HEK293T (cell line): ENCODE results near the gene L1CAM.
A peak's percentile ranks its signal among the peaks of the same experiment; 100 is the strongest.

Experiments used
- CTCF ChIA-PET: fragments of 350-600 bp; formaldehyde crosslinking; extraction: SDS; loops from one replicate; lab custom pipeline; 2021; ENCODE audit warnings: antibody characterized with exemption, inconsistent platforms; lab: Yijun Ruan, JAX
- POLR2A ChIA-PET: fragments of 350-600 bp; formaldehyde crosslinking; extraction: SDS; loops from one replicate; lab custom pipeline; 2020; ENCODE audit warnings: antibody characterized with exemption, inconsistent platforms; lab: Yijun Ruan, JAX
- DNase-seq: peaks from one replicate; pipeline ENCODE4 v3.0.0; 2012; ENCODE audit warnings: mixed read lengths; ENCODE audit errors: extremely low spot score
- ARNT ChIP-seq: fragments of 450-650 bp; IDR thresholded peaks from 2 replicates; pipeline ENCODE4 v1.6.1; 2017; ENCODE audit warnings: mild to moderate bottlenecking
- BHLHE40 ChIP-seq: fragments of 450-650 bp; IDR thresholded peaks from 2 replicates; pipeline ENCODE4 v1.6.1; 2016; ENCODE audit warnings: mild to moderate bottlenecking, moderate library complexity, borderline replicate concordance
- CTBP1 ChIP-seq: fragments of 450-650 bp; IDR thresholded peaks from 2 replicates; pipeline ENCODE4 v1.6.1; 2016; ENCODE audit warnings: borderline replicate concordance
- ELF4 ChIP-seq: fragments of 450-650 bp; IDR thresholded peaks from 2 replicates; pipeline ENCODE4 v1.6.1; 2017; ENCODE audit warnings: antibody characterized with exemption
- FOXA1 ChIP-seq: fragments of 450-650 bp; IDR thresholded peaks from 2 replicates; pipeline ENCODE4 v1.6.1; 2016; ENCODE audit warnings: mild to moderate bottlenecking
- FOXK2 ChIP-seq: fragments of 450-650 bp; IDR thresholded peaks from 2 replicates; pipeline ENCODE4 v1.6.1; 2016; ENCODE audit warnings: mild to moderate bottlenecking
- FOXM1 ChIP-seq: fragments of 450-650 bp; IDR thresholded peaks from 2 replicates; pipeline ENCODE4 v1.6.1; 2017; ENCODE audit warnings: mild to moderate bottlenecking, borderline replicate concordance
- HDGF ChIP-seq: fragments of 450-650 bp; IDR thresholded peaks from 2 replicates; pipeline ENCODE4 v1.6.1; 2017; ENCODE audit warnings: antibody characterized with exemption, borderline replicate concordance
- L3MBTL2 ChIP-seq: fragments of 450-650 bp; conservative IDR thresholded peaks from 2 replicates; pipeline ENCODE4 v1.6.1; 2016; ENCODE audit warnings: mild to moderate bottlenecking
- LEF1 ChIP-seq: fragments of 450-650 bp; IDR thresholded peaks from 2 replicates; pipeline ENCODE4 v1.6.1; 2017; ENCODE audit warnings: mild to moderate bottlenecking, borderline replicate concordance
- NFRKB ChIP-seq: fragments of 450-650 bp; IDR thresholded peaks from 2 replicates; pipeline ENCODE4 v1.6.1; 2016; ENCODE audit warnings: mild to moderate bottlenecking, moderate library complexity
- PKNOX1 ChIP-seq: fragments of 450-650 bp; IDR thresholded peaks from 2 replicates; pipeline ENCODE4 v1.6.1; 2016
- SP1 ChIP-seq: fragments of 450-650 bp; IDR thresholded peaks from 2 replicates; pipeline ENCODE4 v1.6.1; 2017
- SUZ12 ChIP-seq: fragments of 450-650 bp; IDR thresholded peaks from 2 replicates; pipeline ENCODE4 v1.6.1; 2016; ENCODE audit warnings: mild to moderate bottlenecking
- TARDBP ChIP-seq: fragments of 450-650 bp; IDR thresholded peaks from 2 replicates; pipeline ENCODE4 v1.6.1; 2016
- ZNF384 ChIP-seq: fragments of 450-650 bp; IDR thresholded peaks from 2 replicates; pipeline ENCODE4 v1.6.1; 2016

Gene L1CAM

GRCh38 chrX:153871451-153871850 lies 14.5 kb downstream of the L1CAM start:
- POLR2A ChIA-PET = no interaction called here
- TF ChIP-seq ZNF384 = no peak
- 0 out of 2 replicates have a peak, but pooled peaks have one; percentile 13 for TF ChIP-seq PKNOX1
- CTCF ChIA-PET = interaction anchor here (0.6 kb wide), 1 partner anchor 216 kb away, joined by 3 read pairs; no protein-coding TSS in a partner anchor
- no peak for DNase-seq

DNA sequence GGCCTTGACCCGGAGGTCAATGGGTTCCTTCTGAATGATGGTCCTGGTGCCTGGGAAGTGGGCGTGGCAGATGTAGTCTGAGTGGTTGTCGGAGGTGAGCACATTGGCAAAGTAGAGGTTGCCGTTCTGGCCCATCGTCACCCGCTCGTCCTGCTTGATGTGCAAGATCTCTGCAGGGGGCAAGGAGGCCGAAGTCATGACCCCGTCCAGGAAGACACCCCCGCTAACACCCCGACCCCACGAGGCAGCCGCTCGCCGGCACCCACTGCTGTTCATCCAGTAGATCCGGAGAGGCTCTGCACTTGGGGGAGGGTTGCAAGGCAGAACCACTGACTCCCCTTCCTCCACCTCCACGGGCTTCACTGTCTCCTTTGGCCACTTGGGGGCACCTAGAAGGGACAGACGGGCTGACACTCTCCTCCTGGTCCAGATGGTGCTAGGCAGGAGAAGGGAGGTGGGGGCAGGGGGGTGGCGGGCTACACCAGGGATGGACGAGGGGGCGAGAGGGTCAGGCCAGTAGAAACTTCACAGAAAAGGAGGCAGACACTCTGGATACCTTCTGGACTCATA lies 15.1 kb downstream of the L1CAM start:
- no peak for DNase-seq
- ChIA-PET CTCF (no interaction called here), POLR2A (no interaction called here)
- no peak for TF ChIP-seq FOXM1

DNA sequence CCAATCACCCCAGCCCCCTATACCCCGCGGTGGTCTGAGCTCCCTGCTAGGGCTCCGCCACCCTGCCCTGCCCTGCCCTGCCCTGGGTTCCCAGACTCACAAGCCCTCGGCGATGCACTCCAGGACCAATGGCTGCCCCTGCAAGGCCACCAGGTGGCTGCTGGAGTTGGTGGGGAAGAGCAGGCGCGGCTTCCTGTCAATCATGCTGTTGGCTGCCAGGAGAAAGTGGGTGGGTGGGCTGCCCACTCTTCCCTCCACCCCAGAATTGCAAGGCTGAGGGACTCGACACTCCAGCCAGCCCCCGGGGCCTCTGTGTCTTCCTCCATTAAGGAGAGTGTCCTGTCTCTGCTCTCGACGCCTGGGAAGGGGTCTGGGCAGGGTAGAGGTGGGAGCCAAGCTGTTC lies 15.7 kb downstream of the L1CAM start:
- DNase-seq = no peak
- peak; percentile 54 for TF ChIP-seq PKNOX1
- no peak for TF ChIP-seq BHLHE40
- POLR2A ChIA-PET = no interaction called here
- CTCF ChIA-PET = no interaction called here

DNA sequence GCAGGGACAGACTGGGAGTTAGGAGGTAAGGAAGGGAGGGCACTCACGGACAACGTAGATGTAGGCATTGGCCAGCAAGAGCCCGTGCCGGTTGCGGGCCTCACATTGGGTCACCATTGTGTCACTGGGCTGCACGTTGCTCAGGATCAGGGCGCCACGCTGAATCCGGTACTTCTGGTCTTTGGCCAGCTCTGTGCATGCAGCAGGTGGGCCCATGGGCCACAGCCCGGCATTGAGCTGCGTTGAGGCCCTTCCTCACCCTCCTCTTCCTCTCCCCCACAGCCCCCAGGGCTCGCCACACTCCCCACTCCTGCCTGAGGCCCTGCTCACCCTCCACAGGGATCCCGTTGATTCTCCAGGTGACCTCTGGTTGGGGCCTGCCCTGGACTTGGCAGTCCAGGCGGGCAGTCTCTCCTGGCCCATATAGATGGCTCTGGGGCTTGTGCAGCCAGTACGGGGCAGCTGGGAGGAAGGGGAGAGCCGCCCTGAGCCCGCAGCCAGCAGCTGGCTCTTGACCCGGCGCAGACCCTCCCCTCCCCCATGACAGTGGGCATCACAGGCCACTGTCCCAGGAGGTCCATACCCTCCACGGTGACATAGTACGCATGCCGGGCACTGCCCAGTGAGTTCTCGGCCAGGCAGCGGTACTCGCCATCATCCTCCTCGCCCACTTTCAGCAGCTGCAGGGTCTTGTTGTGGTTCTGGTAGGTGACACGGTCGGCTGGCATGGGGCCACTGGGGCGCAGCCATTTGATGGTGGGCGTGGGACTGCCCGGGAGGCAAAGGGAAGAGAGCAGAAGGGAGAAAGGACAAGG lies 16.3 kb downstream of the L1CAM start:
- POLR2A ChIA-PET = no interaction called here
- CTCF ChIA-PET = no interaction called here
- no peak for DNase-seq

GRCh38 chrX:153868576-153869472 lies 17.1 kb downstream of the L1CAM start:
- POLR2A ChIA-PET = no interaction called here
- CTCF ChIA-PET = no interaction called here
- TF ChIP-seq TARDBP (no peak), HDGF (no peak), SP1 (no peak), PKNOX1 (no peak), L3MBTL2 (no peak), SUZ12 (no peak), FOXM1 (no peak), ARNT (no peak), CTBP1 (no peak), LEF1 (no peak), FOXK2 (no peak), NFRKB (no peak), FOXA1 (no peak), BHLHE40 (no peak), ZNF384 (no peak), ELF4 (no peak)
- DNase-seq = no peak

More for the DNA sequence above, 16.3 kb downstream of the L1CAM start:
- no peak for TF ChIP-seq TARDBP
- no peak for TF ChIP-seq NFRKB
- no peak for TF ChIP-seq ELF4
- TF ChIP-seq ARNT = no peak

DNA sequence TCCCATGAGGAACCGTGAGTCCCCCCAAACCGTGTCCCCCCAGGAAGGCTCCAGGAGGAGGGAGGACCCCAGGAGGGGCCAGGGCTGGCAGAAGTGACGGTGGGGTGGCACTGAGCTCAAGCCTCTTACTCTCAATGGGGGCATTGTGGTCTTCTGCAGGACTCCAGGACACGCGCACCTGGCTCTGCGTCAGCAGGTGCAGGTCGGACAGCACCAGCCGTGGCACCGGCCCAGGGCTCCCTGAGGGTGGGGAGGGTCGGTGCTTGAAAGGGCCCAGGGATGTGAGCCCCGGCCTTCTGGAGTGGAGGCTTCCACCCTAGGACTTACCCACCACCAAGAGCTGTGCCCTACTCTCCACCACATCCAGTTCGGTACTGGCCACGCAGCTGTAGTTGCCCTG lies 18.3 kb downstream of the L1CAM start:
- POLR2A ChIA-PET = no interaction called here
- TF ChIP-seq SP1 = no peak
- no peak for TF ChIP-seq ZNF384
- CTCF ChIA-PET = no interaction called here
- DNase-seq = no peak

- DNase-seq = no peak
- POLR2A ChIA-PET = no interaction called here
- CTCF ChIA-PET = no interaction called here
Measured at GRCh38 chrX:153867139-153867538, 18.8 kb downstream of the L1CAM start.

More at GRCh38 chrX:153867139-153867538, 18.8 kb downstream of the L1CAM start:
- no peak for TF ChIP-seq FOXK2
- TF ChIP-seq ZNF384 = no peak
